GM12892 (cell line): ENCODE results near the gene RALGPS1.

Experiments
- POLR2A ChIP-seq: IDR thresholded peaks from 2 replicates; pipeline ENCODE4 v1.6.1; 2011; ENCODE audit warnings: low read depth, low read length, control low read depth
- POLR2AphosphoS5 ChIP-seq: IDR thresholded peaks from 2 replicates; pipeline ENCODE4 v1.6.1; 2011; ENCODE audit warnings: low read depth, low read length, control low read depth
- TAF1 ChIP-seq: IDR thresholded peaks from 2 replicates; pipeline ENCODE4 v1.6.1; 2011; ENCODE audit warnings: low read depth, mild to moderate bottlenecking, control low read depth, low read length, borderline replicate concordance

DNA sequence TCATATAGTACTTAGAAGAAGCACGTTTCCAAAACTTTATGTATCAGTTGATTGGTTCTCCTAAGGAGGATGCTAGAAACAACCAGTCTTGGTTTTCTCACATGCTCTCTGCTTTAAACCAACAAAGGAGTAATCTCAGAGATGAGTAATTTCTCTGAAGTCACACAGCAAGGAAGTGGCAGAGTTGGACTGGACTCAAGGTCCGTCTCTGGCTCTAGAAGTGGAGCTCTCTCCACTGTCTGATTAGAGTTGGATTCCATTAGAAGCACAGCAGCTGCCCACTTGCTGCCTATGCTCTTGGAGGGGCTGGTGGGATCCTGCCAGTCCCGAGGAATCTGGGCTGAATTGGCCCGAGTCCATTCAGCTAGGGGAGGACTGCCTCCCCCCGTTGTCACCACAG is 21.0 kb downstream of the RALGPS1 start:
- no peak for TF ChIP-seq POLR2AphosphoS5
- no peak for TF ChIP-seq TAF1
- TF ChIP-seq POLR2A, result no peak
